Large intestine (tissue), 3 donors: ENCODE data around the gene SH3RF2. TPM values are rescaled to one million over a fixed set of nuclear protein-coding genes. Genes with fewer than 3 reads are reported as not detected.

ENCODE experiments used
- DNase-seq, 2 donors: peaks; one replicate each; pipeline versions ENCODE4 v3.0.0 to v3.0.0-alpha.2; 2013
- H3K27ac ChIP-seq: one replicate; pipeline ENCODE4 v1.5.1; 2013; ENCODE audit warnings: low read length
- H3K27me3 ChIP-seq: 2 replicates; pipeline ENCODE4 v1.6.1; 2013; ENCODE audit warnings: low read length; ENCODE audit not compliant: control insufficient read depth, insufficient read depth
- H3K36me3 ChIP-seq: 2 replicates; pipeline ENCODE4 v1.6.1; 2013; ENCODE audit warnings: low read length; ENCODE audit not compliant: control insufficient read depth, insufficient read depth
- H3K4me1 ChIP-seq: one replicate; pipeline ENCODE4 v1.6.1; 2013; ENCODE audit warnings: low read length; ENCODE audit not compliant: control insufficient read depth, insufficient read depth
- H3K4me3 ChIP-seq: one replicate; pipeline ENCODE4 v1.5.1; 2013; ENCODE audit warnings: low read length
- H3K9me3 ChIP-seq: one replicate; pipeline ENCODE4 v1.6.1; 2013; ENCODE audit warnings: mild to moderate bottlenecking, low read depth, low read length, moderate library complexity; ENCODE audit not compliant: control insufficient read depth
- WGBS: methylation state at CpG from one replicate; pipeline ENCODE4 v1.1.5; 2013; ENCODE audit warnings: low lambda C conversion rate; ENCODE audit not compliant: insufficient coverage; 5-methylcytosine and 5-hydroxymethylcytosine counted together
- polyA plus RNA-seq: library from polyadenylated mRNA; unstranded; fragments of 120-200 nt; gene quantifications from one replicate; pipeline ENCODE4 v1.2.1, GENCODE V29; 2013

Gene SH3RF2
- polyA plus RNA-seq, 1 donor, result 31.9 TPM

DNA sequence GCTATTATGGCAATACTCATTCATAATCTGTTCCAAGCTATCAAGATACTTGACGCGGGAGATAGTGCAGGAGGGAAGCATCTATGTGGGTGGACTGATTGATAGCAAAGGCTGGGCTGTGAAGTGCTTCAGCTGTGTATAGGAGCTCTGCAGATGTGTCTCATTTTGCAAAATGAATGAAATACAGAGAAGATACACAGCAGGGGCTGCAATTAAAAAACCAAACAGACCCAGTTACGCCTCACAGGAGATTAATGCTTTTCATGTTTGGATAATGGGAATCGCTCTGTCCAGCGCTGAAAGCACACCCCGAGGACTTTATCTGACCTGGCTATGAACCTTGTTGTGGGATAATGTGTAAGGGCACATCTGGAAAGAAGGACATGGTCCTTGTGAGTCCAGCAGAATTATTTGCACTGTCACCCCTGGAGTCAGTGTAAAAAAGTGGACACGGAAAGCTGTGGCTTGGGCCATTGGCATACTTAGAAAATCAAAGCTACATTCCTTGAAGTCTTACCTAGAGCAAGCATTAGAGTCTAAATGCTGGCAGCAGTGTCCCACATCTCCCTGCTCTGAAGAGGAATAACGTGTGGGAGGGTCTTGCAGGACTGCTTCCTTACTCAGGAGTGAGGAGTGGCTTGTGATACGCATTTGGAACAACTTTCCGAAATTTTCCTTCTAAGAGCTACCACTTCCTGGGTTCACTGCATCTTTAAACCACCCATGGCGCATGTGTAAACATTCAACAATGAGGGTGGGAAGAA lies 2.6 kb downstream of the SH3RF2 start:
- no peaks in the 10 kb centered on the region for H3K27me3 ChIP-seq
- peaks cover 5% of the 10 kb centered on the region for H3K36me3 ChIP-seq
- peak overlapping the region; percentile 88 for H3K27ac ChIP-seq
- DNase-seq, result peak in 1 of 2 donors; percentile 56
- peaks cover 33% of the 10 kb centered on the region for H3K4me1 ChIP-seq
- no peaks in the 10 kb centered on the region for H3K9me3 ChIP-seq
- WGBS, result 0% methylated on average over 1 of the region's 11 CpGs
- peak overlapping the region; percentile 53 for H3K4me3 ChIP-seq

DNA sequence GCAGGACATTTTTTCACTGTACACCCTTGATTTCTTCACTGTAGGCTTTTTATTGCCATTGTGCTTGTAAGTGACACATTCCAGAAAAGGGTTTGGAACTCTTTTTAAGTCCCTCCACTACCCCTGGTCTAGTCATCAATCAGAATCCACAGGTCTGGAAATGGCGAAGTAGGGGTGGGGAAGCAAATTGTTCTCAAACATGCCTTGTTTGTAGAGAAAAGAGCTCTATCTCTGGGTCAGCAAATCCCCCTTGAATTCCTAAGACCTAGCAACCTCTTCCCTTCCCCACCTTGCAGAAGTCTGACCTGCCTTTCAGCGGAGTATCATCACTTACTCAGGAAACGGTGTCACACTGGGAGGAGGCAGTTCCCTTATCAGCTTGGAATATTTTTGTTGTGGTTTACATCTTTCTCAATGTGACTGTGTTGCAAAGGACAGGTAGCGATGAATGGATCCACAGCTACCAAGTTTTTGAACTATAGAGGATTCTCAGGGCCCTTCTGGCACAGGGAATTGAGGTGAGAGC lies 3.2 kb downstream of the SH3RF2 start:
- Histone ChIP-seq H3K4me3 (peak overlapping the region; percentile 53), H3K4me1 (peaks cover 37% of the 10 kb centered on the region), H3K9me3 (no peaks in the 10 kb centered on the region), H3K36me3 (peaks cover 5% of the 10 kb centered on the region), H3K27me3 (no peaks in the 10 kb centered on the region), H3K27ac (peak overlapping the region; percentile 88)
- DNase-seq, result no peak
- WGBS, result 20% methylated on average over 1 of the region's 4 CpGs

DNA sequence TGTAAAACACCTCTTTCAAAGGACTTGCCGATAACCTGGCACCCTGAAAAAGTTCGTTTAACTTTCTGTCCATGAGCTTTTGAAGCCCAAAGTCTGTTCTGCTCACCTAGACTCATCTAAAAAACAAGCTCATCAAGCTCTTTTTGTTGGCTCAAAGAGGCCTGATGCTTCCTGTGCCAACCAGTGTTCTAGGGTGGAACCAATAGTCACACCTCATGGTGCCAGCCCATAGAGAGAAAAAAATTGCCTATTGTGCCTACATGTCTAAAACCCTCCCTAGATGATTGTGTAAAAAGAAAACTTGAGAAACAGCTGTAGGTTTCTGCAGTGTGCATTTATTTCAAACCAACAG lies 4.7 kb downstream of the SH3RF2 start:
- no peak overlapping the region for H3K4me3 ChIP-seq
- no CpG with 5 or more reads among the region's 2 CpGs for WGBS
- H3K4me1 ChIP-seq, result peaks cover 47% of the 10 kb centered on the region
- H3K9me3 ChIP-seq, result no peaks in the 10 kb centered on the region
- no peak for DNase-seq
- peak overlapping the region; percentile 80 for H3K27ac ChIP-seq
- H3K27me3 ChIP-seq, result no peaks in the 10 kb centered on the region
- H3K36me3 ChIP-seq, result peaks cover 5% of the 10 kb centered on the region

DNA sequence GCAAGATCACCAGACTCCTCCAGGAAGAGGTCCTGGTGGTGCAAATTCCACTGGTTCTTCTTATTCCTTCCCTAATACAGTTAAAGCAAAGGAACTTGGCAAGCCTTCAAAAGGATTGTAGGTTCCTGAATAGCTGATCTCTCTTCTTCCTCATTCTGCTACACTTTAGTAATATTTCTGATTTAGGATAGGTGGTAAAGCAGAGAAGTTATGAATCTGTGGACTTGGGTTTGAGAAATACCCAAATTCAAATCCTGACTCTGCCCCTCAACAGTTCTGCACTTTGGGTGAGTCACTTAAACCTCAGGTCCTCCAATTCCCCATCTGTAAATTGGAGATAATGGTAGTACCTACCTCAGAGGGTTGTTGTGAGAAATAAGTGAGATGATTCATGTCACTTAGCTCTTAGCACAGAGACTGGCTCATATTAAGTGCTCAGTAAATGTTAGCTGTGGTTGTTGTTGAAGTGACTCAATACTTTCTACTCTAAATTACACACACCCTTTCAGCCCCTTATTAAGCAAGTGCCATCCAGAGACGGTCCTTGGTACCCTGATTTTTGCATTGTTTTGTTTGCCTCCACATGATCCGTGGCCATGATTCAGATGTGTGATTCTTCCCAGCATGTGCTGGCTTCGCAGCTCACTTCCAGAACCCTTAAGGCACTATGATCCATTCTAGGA lies 5.2 kb downstream of the SH3RF2 start:
- Histone ChIP-seq H3K27me3 (no peaks in the 10 kb centered on the region), H3K9me3 (no peaks in the 10 kb centered on the region), H3K36me3 (peaks cover 5% of the 10 kb centered on the region), H3K4me1 (peaks cover 52% of the 10 kb centered on the region), H3K4me3 (no peak overlapping the region), H3K27ac (peak overlapping the region; percentile 80)
- WGBS, result no CpG with 5 or more reads among the region's 3 CpGs
- peak in 1 of 2 donors; percentile 58 for DNase-seq

DNA sequence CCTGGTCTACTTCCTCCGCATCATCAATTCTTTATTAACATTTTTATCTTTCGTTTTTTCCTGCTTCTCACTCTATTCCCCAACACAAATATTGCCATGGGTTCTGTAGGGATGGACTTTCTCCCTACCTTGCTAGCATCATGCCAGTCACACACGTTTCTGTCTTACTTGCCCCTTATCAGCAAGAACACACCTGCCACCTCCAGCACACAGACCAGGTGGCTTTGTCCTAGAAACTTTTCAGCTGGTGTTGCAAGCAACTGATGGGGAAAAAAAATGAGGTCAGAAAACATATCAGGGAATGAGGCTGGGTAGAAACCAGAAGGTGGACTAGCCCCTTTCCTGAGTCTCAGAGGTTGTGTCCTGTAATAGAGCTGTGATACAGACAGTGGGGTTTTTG lies 5.8 kb downstream of the SH3RF2 start:
- WGBS, result 27% methylated on average over 2 of the region's 3 CpGs
- Histone ChIP-seq H3K27me3 (no peaks in the 10 kb centered on the region), H3K36me3 (peaks cover 5% of the 10 kb centered on the region), H3K9me3 (no peaks in the 10 kb centered on the region), H3K27ac (peak overlapping the region; percentile 80), H3K4me1 (peaks cover 56% of the 10 kb centered on the region), H3K4me3 (no peak overlapping the region)
- peak; percentile 89 to 94 for DNase-seq

DNA sequence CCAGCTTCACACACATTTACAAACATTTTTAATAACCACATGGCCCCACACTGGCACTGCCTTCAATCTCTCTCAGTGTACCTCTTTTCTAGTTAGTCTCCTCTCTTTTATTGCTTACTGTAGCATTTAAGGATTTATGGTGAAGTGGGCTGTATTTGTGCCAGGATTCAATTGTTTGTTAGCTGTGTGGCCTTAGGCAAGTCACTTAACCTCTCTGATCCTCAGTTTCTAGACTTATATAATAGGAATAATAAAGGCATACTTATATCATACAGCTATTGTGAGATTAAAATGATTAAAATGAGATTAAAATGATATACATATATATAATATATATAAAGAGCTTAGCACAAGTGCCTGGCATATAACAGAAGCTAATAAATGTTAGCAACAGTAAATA lies 6.4 kb downstream of the SH3RF2 start:
- peak overlapping the region; percentile 80 for H3K27ac ChIP-seq
- H3K27me3 ChIP-seq, result no peaks in the 10 kb centered on the region
- peaks cover 5% of the 10 kb centered on the region for H3K36me3 ChIP-seq
- H3K4me3 ChIP-seq, result no peak overlapping the region
- H3K9me3 ChIP-seq, result no peaks in the 10 kb centered on the region
- DNase-seq, result no peak
- peaks cover 60% of the 10 kb centered on the region for H3K4me1 ChIP-seq

DNA sequence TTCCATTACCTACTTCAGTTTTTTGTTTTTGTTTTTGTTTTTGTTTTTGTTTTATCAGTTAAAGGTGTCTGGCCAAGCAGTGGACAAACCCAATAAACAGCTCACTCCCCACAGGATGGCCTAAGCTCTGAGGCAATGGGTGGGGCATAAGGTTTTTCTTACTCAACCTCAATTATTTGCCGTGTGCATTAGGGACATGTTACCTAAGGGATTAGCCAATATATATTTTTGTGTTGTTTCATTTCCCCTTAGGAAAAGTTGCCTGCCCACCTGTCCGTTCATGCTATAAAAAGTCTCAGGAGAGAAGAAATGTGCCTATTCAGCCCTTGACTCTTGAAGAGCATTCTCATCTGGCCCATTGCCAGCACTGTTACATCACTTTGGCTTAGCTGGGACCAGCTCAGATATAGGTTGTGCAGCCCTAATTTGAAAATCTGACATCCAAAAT lies 7.3 kb downstream of the SH3RF2 start:
- Histone ChIP-seq H3K27me3 (no peaks in the 10 kb centered on the region), H3K4me3 (no peak overlapping the region), H3K4me1 (peaks cover 60% of the 10 kb centered on the region), H3K36me3 (peaks cover 5% of the 10 kb centered on the region), H3K9me3 (no peaks in the 10 kb centered on the region), H3K27ac (peak overlapping the region; percentile 80)
- DNase-seq, result peak; percentile 81 to 86
- no CpG with 5 or more reads among the region's 2 CpGs for WGBS

DNA sequence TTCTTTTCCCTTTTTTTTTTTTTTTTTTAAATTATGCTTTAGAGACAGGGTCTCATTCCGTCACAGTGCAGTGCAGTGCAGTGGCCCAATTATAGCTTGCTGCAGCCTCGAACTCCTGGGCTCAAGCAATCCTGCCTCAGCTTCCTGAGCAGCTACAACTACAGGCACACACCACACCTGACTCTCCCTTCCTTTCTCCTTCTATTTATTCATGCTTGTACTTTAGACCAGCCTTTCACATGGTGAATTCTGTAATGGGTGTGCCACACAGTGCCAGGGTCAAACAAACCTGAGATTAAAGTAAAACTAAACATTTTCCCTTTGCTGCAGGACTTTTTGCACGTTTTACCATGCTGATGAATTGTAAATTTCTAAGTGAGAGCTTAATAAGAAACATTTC lies 8.0 kb downstream of the SH3RF2 start:
- H3K4me3 ChIP-seq, result no peak overlapping the region
- H3K27me3 ChIP-seq, result no peaks in the 10 kb centered on the region
- H3K36me3 ChIP-seq, result peaks cover 5% of the 10 kb centered on the region
- peaks cover 66% of the 10 kb centered on the region for H3K4me1 ChIP-seq
- peak; percentile 81 to 88 for DNase-seq
- H3K9me3 ChIP-seq, result no peaks in the 10 kb centered on the region
- H3K27ac ChIP-seq, result peak overlapping the region; percentile 80
- WGBS, result 0% methylated on average over 1 of the region's 3 CpGs

DNA sequence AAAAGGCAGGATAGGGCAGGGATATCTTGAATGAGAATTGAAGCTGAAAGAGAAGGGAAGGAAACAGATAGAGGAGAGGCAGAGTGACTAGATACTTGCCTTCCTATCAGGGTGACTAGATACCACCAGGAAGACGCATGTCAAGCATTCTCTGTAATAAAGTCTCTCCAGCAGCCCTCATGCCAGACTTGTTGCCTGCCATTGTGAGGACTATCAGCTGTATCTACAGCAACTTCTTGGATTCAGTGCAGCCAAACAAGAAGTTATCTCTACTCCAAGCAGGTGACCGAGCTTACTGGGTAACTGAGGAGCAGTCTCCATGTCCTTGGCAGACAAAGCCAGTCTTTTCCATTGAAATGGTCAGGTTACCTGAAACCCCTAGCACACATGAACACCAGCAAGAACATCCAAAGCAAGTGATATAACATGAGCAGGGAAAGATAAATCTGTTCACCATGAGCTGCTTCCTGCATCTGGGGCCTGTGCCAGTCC lies 9.3 kb downstream of the SH3RF2 start:
- Histone ChIP-seq H3K4me1 (peaks cover 57% of the 10 kb centered on the region), H3K4me3 (no peak overlapping the region), H3K9me3 (no peaks in the 10 kb centered on the region), H3K27me3 (no peaks in the 10 kb centered on the region), H3K36me3 (peaks cover 4% of the 10 kb centered on the region), H3K27ac (peak overlapping the region; percentile 80)
- no CpG with 5 or more reads among the region's 2 CpGs for whole genome bisulfite sequencing
- DNase-seq, result peak in 1 of 2 donors; percentile 35

DNA sequence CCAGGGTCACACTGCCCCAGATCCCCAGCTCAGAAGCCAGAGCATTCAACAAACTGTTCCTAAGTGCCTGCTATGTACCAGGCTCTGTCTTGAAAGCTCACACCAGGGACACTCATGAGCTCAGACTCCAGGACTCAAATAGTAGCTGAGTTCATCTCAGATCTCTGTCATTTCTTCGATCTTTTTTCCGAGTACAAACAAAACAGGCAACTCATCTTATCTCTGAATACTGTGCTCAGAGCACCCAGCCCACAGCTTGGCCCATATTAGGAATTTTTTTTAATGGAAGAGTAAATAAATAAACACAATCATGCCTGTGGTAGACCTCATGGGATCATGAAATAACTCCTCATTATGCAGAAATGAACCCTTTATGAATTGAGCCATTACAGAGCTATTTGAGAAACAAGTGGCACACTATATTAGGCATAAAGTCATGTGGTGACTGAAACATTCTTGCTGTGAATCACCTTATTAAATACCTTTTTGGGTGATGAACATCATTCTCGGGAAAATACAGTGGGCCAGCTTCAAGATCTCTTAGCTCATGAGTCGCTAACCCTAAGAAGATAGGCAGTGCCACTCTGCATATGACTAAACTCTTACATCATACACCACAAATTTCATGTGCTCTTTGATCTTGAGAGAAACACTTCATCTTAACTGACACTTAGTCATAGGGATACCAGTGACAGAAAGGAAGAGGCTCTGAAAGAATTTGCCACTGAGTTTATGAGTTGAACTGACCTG lies 9.9 kb downstream of the SH3RF2 start:
- WGBS, result no CpG with 5 or more reads among the region's 4 CpGs
- Histone ChIP-seq H3K9me3 (no peaks in the 10 kb centered on the region), H3K4me3 (no peak overlapping the region), H3K36me3 (peaks cover 7% of the 10 kb centered on the region), H3K27me3 (no peaks in the 10 kb centered on the region), H3K27ac (peak overlapping the region; percentile 80), H3K4me1 (peaks cover 52% of the 10 kb centered on the region)
- DNase-seq, result peak; percentile 64 to 80
